ENCODE results near the gene B3GALT2.

DNA sequence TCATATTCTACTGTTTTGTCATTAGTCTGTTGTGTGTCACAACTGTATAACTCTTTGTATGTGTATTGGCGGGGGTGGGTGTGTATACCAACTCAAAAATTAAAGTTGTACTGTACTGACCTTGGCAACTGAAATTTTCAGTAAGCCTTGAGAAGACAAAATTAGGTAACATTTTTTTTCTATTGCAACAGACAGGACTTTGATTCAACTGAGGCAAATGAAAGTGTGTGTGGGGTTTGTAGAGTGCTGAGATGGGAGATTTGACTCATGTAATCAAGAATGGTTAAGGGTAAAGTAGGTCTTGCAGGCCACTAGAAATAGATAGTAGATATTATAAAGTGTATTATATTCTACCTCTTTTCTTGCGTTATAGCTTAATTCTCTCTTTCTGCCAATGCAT is 14.6 kb upstream of the B3GALT2 start:
- TF ChIP-seq, protein P1, sequence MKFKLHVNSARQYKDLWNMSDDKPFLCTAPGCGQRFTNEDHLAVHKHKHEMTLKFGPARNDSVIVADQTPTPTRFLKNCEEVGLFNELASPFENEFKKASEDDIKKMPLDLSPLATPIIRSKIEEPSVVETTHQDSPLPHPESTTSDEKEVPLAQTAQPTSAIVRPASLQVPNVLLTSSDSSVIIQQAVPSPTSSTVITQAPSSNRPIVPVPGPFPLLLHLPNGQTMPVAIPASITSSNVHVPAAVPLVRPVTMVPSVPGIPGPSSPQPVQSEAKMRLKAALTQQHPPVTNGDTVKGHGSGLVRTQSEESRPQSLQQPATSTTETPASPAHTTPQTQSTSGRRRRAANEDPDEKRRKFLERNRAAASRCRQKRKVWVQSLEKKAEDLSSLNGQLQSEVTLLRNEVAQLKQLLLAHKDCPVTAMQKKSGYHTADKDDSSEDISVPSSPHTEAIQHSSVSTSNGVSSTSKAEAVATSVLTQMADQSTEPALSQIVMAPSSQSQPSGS (IDR thresholded peaks at IDR 0.05; ENCODE audit: low read length): no peak
- TF ChIP-seq MAFK (IDR thresholded peaks at IDR 0.05; ENCODE audit: low read depth, low read length): no peak
- TF ChIP-seq, protein P2, sequence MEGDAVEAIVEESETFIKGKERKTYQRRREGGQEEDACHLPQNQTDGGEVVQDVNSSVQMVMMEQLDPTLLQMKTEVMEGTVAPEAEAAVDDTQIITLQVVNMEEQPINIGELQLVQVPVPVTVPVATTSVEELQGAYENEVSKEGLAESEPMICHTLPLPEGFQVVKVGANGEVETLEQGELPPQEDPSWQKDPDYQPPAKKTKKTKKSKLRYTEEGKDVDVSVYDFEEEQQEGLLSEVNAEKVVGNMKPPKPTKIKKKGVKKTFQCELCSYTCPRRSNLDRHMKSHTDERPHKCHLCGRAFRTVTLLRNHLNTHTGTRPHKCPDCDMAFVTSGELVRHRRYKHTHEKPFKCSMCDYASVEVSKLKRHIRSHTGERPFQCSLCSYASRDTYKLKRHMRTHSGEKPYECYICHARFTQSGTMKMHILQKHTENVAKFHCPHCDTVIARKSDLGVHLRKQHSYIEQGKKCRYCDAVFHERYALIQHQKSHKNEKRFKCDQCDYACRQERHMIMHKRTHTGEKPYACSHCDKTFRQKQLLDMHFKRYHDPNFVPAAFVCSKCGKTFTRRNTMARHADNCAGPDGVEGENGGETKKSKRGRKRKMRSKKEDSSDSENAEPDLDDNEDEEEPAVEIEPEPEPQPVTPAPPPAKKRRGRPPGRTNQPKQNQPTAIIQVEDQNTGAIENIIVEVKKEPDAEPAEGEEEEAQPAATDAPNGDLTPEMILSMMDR (IDR thresholded peaks at IDR 0.05; ENCODE audit: control extremely low read depth in 1 of 3, insufficient read depth in 1 of 3, low read depth in 1 of 3, low read length in 3 of 3): no peak
- no peak for TF ChIP-seq EZH2 (IDR thresholded peaks at IDR 0.05; ENCODE audit: low read depth, low read length, severe bottlenecking)
- TF ChIP-seq CREB1 (IDR thresholded peaks at IDR 0.05): no peak
